K562 (cell line): ENCODE measurements around the gene PAX2.

Experiments
- ELF2 ChIP-seq: fragments of 250-450 bp; sonication (Bioruptor Pico); IDR thresholded peaks from 2 replicates; pipeline ENCODE4 v1.5.0; 2021; ENCODE audit warnings: mild to moderate bottlenecking
- RFX5 ChIP-seq: IDR thresholded peaks from 2 replicates; pipeline ENCODE4 v1.6.1; 2011; ENCODE audit warnings: low read depth, mild to moderate bottlenecking, improper control_type of control experiment, low read length
- SIRT6 ChIP-seq: IDR thresholded peaks from one replicate; pipeline ENCODE4 v1.6.1; 2012; ENCODE audit warnings: low read depth, mild to moderate bottlenecking, control low read depth, inconsistent platforms, low read length, moderate library complexity
- SP2 ChIP-seq: IDR thresholded peaks from 2 replicates; pipeline ENCODE4 v1.6.1; 2011; ENCODE audit warnings: mild to moderate bottlenecking, low read depth, low read length, moderate library complexity; ENCODE audit not compliant: poor library complexity, severe bottlenecking; ENCODE audit errors: extremely low read depth
- SRSF7 ChIP-seq: fragments of 200-400 bp; formaldehyde crosslinking; optimal IDR thresholded peaks from 2 replicates; pipeline ENCODE3; 2017; ENCODE audit warnings: mild to moderate bottlenecking, low read depth, low read length
- TCF3 ChIP-seq: sonication (generic); formaldehyde crosslinking; IDR thresholded peaks from 2 replicates; pipeline ENCODE4 v1.4.0; 2020; ENCODE audit warnings: mild to moderate bottlenecking, missing genetic modification reagents
- ZBED1 ChIP-seq: IDR thresholded peaks from 2 replicates; pipeline ENCODE4 v1.6.1; 2014
- TF ChIP-seq, protein P1 (sequence below): sonication (generic); formaldehyde crosslinking; IDR thresholded peaks from 2 replicates; pipeline ENCODE4 v1.8.0; 2023; ENCODE audit warnings: mild to moderate bottlenecking, missing genetic modification reagents
- TF ChIP-seq, protein P2 (sequence below): conservative IDR thresholded peaks from 2 replicates; pipeline ENCODE4 v1.6.1; 2011; ENCODE audit warnings: low read depth, mild to moderate bottlenecking, low read length; ENCODE audit not compliant: control insufficient read depth
- TF ChIP-seq, protein P3 (sequence below): sonication (generic); formaldehyde crosslinking; IDR thresholded peaks from 2 replicates; pipeline ENCODE4 v1.5.0; 2020; ENCODE audit warnings: missing genetic modification reagents
- TF ChIP-seq, protein P4 (sequence below): IDR thresholded peaks from 2 replicates; pipeline ENCODE4 v1.6.1; 2012; ENCODE audit warnings: low read depth, low read length, improper control_type of control experiment, borderline replicate concordance

DNA sequence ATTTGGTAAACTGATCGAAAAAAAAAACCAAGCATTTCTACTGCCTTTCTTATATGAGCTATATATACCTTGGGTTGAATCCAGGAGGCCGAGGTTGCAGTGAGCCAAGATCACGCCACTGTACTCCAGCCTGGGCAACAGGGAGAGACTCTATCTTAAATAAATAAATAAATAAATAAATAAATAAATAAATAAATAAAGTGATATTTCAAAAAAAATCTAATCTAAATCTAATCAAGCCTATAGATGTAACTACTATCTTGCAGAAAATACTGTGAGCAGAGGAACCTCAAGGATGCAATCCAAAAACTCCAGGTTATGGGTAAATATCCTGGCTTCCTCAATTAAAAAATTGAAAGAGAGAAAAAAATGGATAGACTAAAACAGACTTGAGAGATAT, 96.1 kb downstream of the PAX2 start:
- TF ChIP-seq, protein P1, sequence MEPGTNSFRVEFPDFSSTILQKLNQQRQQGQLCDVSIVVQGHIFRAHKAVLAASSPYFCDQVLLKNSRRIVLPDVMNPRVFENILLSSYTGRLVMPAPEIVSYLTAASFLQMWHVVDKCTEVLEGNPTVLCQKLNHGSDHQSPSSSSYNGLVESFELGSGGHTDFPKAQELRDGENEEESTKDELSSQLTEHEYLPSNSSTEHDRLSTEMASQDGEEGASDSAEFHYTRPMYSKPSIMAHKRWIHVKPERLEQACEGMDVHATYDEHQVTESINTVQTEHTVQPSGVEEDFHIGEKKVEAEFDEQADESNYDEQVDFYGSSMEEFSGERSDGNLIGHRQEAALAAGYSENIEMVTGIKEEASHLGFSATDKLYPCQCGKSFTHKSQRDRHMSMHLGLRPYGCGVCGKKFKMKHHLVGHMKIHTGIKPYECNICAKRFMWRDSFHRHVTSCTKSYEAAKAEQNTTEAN (CRISPR knock-in tag) = no peak
- no peak for TF ChIP-seq RFX5
- TF ChIP-seq, protein P2, sequence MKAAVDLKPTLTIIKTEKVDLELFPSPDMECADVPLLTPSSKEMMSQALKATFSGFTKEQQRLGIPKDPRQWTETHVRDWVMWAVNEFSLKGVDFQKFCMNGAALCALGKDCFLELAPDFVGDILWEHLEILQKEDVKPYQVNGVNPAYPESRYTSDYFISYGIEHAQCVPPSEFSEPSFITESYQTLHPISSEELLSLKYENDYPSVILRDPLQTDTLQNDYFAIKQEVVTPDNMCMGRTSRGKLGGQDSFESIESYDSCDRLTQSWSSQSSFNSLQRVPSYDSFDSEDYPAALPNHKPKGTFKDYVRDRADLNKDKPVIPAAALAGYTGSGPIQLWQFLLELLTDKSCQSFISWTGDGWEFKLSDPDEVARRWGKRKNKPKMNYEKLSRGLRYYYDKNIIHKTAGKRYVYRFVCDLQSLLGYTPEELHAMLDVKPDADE = no peak
- TF ChIP-seq ZBED1 = no peak
- TF ChIP-seq, protein P3, sequence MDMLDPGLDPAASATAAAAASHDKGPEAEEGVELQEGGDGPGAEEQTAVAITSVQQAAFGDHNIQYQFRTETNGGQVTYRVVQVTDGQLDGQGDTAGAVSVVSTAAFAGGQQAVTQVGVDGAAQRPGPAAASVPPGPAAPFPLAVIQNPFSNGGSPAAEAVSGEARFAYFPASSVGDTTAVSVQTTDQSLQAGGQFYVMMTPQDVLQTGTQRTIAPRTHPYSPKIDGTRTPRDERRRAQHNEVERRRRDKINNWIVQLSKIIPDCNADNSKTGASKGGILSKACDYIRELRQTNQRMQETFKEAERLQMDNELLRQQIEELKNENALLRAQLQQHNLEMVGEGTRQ = no peak
- TF ChIP-seq ELF2 (CRISPR knock-in tag) = no peak
- TF ChIP-seq, protein P4, sequence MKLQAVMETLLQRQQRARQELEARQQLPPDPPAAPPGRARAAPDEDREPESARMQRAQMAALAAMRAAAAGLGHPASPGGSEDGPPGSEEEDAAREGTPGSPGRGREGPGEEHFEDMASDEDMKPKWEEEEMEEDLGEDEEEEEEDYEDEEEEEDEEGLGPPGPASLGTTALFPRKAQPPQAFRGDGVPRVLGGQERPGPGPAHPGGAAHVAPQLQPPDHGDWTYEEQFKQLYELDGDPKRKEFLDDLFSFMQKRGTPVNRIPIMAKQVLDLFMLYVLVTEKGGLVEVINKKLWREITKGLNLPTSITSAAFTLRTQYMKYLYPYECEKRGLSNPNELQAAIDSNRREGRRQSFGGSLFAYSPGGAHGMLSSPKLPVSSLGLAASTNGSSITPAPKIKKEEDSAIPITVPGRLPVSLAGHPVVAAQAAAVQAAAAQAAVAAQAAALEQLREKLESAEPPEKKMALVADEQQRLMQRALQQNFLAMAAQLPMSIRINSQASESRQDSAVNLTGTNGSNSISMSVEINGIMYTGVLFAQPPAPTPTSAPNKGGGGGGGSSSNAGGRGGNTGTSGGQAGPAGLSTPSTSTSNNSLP = no peak
- TF ChIP-seq SIRT6 = no peak
- TF ChIP-seq SP2 = no peak
- TF ChIP-seq SRSF7 = no peak
- no peak for TF ChIP-seq TCF3 (CRISPR knock-in tag)
